Measurements from ENCODE around the gene NLRC4. TPM values are rescaled to one million over a fixed set of nuclear protein-coding genes. Genes with fewer than 3 reads are reported as not detected.

Gene NLRC4, protein sequence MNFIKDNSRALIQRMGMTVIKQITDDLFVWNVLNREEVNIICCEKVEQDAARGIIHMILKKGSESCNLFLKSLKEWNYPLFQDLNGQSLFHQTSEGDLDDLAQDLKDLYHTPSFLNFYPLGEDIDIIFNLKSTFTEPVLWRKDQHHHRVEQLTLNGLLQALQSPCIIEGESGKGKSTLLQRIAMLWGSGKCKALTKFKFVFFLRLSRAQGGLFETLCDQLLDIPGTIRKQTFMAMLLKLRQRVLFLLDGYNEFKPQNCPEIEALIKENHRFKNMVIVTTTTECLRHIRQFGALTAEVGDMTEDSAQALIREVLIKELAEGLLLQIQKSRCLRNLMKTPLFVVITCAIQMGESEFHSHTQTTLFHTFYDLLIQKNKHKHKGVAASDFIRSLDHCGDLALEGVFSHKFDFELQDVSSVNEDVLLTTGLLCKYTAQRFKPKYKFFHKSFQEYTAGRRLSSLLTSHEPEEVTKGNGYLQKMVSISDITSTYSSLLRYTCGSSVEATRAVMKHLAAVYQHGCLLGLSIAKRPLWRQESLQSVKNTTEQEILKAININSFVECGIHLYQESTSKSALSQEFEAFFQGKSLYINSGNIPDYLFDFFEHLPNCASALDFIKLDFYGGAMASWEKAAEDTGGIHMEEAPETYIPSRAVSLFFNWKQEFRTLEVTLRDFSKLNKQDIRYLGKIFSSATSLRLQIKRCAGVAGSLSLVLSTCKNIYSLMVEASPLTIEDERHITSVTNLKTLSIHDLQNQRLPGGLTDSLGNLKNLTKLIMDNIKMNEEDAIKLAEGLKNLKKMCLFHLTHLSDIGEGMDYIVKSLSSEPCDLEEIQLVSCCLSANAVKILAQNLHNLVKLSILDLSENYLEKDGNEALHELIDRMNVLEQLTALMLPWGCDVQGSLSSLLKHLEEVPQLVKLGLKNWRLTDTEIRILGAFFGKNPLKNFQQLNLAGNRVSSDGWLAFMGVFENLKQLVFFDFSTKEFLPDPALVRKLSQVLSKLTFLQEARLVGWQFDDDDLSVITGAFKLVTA
- total RNA-seq: not detected in 2 replicates

DNA sequence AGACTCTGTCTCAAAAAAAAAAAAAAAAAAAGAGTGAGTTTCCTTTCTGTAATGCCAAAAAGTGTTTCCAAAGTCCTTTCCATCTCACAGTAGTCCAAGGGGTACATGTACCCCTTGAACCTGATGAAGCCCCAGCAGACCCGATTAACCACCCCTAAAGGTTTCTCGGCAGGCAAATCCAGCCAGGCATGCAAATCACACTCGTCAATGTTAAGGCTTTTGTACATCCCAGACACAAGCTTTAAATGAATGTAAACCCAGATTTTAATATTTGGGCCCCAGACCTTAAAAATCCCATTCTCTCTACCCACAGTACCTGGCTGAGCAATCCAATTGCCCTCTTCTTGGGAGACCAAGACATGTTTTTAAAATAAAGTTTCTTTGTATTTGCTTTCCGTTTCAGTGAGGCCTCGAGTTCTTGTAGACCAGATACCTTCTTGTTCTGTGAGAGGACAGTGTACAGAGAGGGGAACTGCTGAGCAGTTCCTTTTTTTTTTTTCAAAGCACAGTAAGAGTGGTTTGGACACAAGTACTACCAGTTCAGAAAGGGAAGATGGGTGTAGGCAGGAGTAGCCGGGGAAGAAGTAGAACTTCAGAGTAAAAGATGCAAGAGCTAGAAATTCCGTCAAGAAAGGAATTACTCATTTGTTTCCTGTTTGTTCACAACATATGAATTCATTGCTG lies at the start of gene NLRC4:
NLRC4 (minus strand) TSS at position 465 of the 684 bp plus-strand sequence. CDS start 8,111 bp downstream, outside the sequence.

DNA sequence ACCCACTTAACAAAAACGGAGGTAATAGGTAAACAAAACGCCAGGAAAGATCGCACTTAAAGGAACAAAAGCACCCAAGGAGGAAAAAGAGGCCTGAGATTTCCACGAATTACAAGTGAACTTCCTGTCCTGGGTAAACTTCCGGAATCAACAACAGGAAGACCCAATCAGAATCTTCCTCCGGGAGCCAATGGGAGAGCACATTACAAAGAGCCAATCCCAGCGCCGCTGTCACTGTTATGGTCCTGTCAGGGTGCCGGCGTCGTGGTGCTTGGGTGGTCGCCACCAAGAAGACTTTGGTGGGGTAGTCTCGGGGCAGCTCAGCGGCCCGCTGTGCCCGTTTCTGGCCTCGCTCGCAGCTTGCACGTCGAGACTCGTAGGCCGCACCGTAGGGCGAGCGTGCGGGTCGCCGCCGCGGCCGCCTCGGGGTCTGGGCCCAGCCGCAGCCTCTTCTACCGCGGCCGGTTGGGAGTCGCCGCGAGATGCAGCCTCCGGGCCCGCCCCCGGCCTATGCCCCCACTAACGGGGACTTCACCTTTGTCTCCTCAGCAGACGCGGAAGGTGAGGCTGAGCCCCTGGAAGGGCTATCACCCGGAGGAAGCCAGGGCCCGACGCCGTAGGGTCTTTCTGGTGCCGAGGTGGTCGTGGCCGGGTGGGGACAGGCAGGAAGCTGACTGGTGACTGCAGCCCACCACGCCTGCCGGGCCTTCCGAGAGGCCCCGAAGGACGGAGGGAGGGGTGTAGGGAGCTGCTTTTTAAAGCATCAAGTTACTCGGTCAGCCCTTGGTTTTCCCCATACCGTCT lies 13.2 kb upstream of the NLRC4 start, which contains the start of gene YIPF4:
YIPF4 (plus strand) TSS at position 231 of the 804 bp plus-strand sequence; CDS start at position 483, 252 bp downstream.

Other genes starting within 250 kb of the NLRC4 start
- 87.8 and 95.8 TPM in 2 replicates for gene DPY30, start 225.1 kb downstream of the NLRC4 start, total RNA-seq
- gene SPAST, start 201.3 kb downstream of the NLRC4 start, total RNA-seq: 14.3 and 18.9 TPM in 2 replicates
- 16.4 and 16.7 TPM in 2 replicates for gene SLC30A6, start 99.0 kb downstream of the NLRC4 start, total RNA-seq
- gene YIPF4, start 13.0 kb upstream of the NLRC4 start, total RNA-seq: 13.5 and 22.4 TPM in 2 replicates
- 59.0 and 65.1 TPM in 2 replicates for gene BIRC6, start 92.1 kb upstream of the NLRC4 start, total RNA-seq